Breast epithelium (tissue), 4 donors: Measurements from ENCODE around the gene HSD11B1. TPM values are rescaled to one million over a fixed set of nuclear protein-coding genes. Genes with fewer than 3 reads are reported as not detected.
A peak's percentile ranks its signal among the peaks of the same experiment; 100 is the strongest.

ENCODE experiments used
- DNase-seq, 2 donors: peaks; one replicate each; pipeline ENCODE4 v3.0.0-alpha.2; 2019; ENCODE audit warnings: low spot score in 2 of 2
- H3K27ac ChIP-seq, 2 donors: fragments of 200-600 bp; sonication (generic) in 1 of 2; one replicate each; pipeline ENCODE4 v1.5.1; 2016 to 2019; ENCODE audit warnings: mild to moderate bottlenecking in 1 of 2
- H3K27me3 ChIP-seq, 2 donors: fragments of 200-600 bp; sonication (generic) in 1 of 2; one replicate each; pipeline versions ENCODE4 v1.5.1 to v1.6.0; 2017 to 2019; ENCODE audit warnings: control low read depth in 1 of 2, mild to moderate bottlenecking in 1 of 2
- H3K36me3 ChIP-seq: fragments of 200-600 bp; one replicate; pipeline ENCODE4 v1.5.1; 2019
- H3K4me1 ChIP-seq, 2 donors: fragments of 200-600 bp; sonication (generic); one replicate each; pipeline ENCODE4 v1.5.1; 2016 to 2019; ENCODE audit warnings: control low read depth in 1 of 2
- H3K4me3 ChIP-seq, 3 donors: fragments of 200-600 bp; sonication (generic); 1 replicate in 2 of 3; 2 replicates in 1 of 3; pipeline ENCODE4 v1.5.1; 2016 to 2019; ENCODE audit warnings: mild to moderate bottlenecking in 3 of 3, moderate library complexity in 2 of 3
- H3K9me3 ChIP-seq, 2 donors: fragments of 200-600 bp; sonication (generic) in 1 of 2; one replicate each; pipeline ENCODE4 v1.5.1; 2016 to 2019; ENCODE audit warnings: control low read depth in 1 of 2
- POLR2A ChIP-seq: fragments of 450-650 bp; IDR thresholded peaks from one replicate; pipeline ENCODE4 v1.6.1; 2016; ENCODE audit warnings: antibody characterized with exemption, mild to moderate bottlenecking, moderate library complexity
- POLR2AphosphoS5 ChIP-seq, 3 donors: sonication (generic); formaldehyde crosslinking; IDR thresholded peaks; one replicate each; pipeline ENCODE4 v1.6.1; 2017; ENCODE audit warnings: antibody characterized with exemption in 3 of 3
- intact Hi-C: fragments of 100-400 bp; cut with DNase I; formaldehyde crosslinking; loops from one replicate; pipeline ENCODE4 v1.15.1; 2023; ENCODE audit warnings: low total_unique reads
- total RNA-seq, 3 donors: library from RNA; depleted of rRNA; stranded (reverse); fragments of >200 nt; gene quantifications; one replicate each; pipeline ENCODE4 v1.1.0, GENCODE V29; 2016
- TF ChIP-seq, protein P1 (sequence below), 3 donors: fragments of 450-650 bp; IDR thresholded peaks; one replicate each; pipeline ENCODE4 v1.5.1; 2016 to 2017; ENCODE audit warnings: antibody characterized with exemption in 3 of 3, mild to moderate bottlenecking in 3 of 3, moderate library complexity in 3 of 3

The HSD11B1 gene
- total RNA-seq, 3 donors from 2014 or later: 0.88 to 90.1 (median 7.5) TPM

DNA sequence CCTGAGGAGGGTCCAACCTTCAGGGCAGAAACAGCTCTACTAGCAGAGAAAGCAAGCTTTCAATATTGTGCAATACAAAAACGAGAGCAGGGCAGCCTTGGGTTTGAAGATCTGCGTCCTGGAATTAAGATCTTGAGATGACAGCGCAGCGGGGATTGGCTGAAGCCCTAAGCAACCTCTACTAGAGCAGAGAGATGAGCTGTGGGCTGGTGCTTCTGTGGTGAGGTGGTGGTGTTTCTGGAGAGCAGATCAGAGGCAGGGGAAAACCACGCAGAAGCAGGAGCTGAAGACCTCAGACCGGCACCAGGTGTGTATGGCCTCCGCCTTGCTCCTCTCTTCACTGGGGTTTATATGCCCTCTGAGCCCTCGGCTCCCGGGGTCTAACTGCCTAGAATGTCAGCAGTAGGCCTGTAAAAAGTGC is 63.7 kb downstream of the HSD11B1 start:
- peaks cover 0 to 8% of the 10 kb centered on the region in 2 donors for H3K4me1 ChIP-seq
- no peaks in the 10 kb centered on the region for H3K27me3 ChIP-seq
- peak overlapping the region in 1 of 3 donors; percentile 14 for H3K4me3 ChIP-seq
- H3K9me3 ChIP-seq: no peaks in the 10 kb centered on the region
- H3K36me3 ChIP-seq: no peaks in the 10 kb centered on the region
- DNase-seq: no peak
- TF ChIP-seq, protein P1, sequence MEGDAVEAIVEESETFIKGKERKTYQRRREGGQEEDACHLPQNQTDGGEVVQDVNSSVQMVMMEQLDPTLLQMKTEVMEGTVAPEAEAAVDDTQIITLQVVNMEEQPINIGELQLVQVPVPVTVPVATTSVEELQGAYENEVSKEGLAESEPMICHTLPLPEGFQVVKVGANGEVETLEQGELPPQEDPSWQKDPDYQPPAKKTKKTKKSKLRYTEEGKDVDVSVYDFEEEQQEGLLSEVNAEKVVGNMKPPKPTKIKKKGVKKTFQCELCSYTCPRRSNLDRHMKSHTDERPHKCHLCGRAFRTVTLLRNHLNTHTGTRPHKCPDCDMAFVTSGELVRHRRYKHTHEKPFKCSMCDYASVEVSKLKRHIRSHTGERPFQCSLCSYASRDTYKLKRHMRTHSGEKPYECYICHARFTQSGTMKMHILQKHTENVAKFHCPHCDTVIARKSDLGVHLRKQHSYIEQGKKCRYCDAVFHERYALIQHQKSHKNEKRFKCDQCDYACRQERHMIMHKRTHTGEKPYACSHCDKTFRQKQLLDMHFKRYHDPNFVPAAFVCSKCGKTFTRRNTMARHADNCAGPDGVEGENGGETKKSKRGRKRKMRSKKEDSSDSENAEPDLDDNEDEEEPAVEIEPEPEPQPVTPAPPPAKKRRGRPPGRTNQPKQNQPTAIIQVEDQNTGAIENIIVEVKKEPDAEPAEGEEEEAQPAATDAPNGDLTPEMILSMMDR (IDR thresholded peaks at IDR 0.05): no peak
- TF ChIP-seq POLR2AphosphoS5 (IDR thresholded peaks at IDR 0.05) (no peak), POLR2A (no peak)
- intact Hi-C loops: no loop called here
- H3K27ac ChIP-seq: peak overlapping the region; percentile 77 to 84

DNA sequence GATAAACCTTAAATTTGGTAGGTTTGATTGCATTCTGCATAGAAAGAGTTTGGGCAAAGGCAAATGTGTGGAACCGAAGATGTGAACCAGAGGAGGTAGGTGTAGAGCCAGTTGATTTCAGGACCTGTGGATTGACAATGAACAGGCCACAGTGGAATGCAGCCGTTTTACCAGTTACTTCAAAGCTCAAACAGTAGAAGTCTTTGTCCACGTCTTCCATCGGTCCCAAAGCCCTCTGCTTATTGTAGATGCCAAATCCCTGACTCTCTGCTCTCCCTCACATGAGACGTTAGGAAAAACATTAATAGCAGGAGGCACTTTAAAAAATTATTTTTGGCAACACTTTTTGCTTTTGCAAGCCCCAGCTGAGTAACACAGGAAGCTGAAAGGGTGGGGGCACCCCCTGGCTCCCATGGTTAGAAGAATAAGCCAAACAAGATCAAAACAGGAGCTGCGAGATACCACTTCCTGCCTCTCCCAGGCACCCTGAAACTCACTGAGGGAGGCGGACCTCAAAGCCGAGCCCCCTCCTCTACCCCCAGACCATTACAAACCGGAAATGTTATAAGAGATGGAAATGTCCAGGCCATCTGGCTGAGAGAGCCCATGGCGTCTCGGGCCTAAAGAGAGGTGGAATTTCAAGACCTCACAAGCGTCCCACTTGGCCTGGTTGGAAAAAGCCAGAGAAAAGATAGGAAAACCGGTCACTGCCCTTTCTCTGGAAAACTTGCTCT is 64.7 kb downstream of the HSD11B1 start:
- Histone ChIP-seq H3K4me1 (peaks cover 0 to 8% of the 10 kb centered on the region in 2 donors), H3K4me3 (peak overlapping the region in 2 of 3 donors; percentile 14 to 41), H3K9me3 (no peaks in the 10 kb centered on the region), H3K27me3 (no peaks in the 10 kb centered on the region), H3K36me3 (no peaks in the 10 kb centered on the region), H3K27ac (peak overlapping the region; percentile 77 to 84)
- TF ChIP-seq, protein P1 (IDR thresholded peaks at IDR 0.05): no peak
- no peak for TF ChIP-seq POLR2AphosphoS5 (IDR thresholded peaks at IDR 0.05)
- no peak for TF ChIP-seq POLR2A
- DNase-seq: peak in 1 of 2 donors; percentile 68
- intact Hi-C loops: no loop called here

DNA sequence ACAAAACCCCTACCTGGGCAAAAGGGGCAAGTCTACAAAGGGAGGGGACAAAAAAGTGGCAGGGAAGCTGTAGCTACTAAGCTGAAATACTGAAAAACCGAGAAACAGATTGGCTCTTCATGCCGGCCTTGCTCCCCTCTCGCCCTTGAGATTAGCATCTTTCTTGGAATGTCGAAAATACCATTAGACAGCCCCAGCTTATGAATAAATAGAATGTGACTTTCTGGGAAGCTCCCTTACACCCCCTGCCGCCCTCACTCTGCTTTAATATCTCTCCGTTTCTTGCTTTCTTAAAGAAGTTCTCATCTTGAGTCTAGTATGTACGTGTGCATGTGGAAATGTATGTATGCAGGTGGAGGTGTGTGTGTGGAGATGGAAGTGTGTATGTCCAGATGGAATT is 65.3 kb downstream of the HSD11B1 start:
- Histone ChIP-seq H3K4me1 (peaks cover 0 to 8% of the 10 kb centered on the region in 2 donors), H3K4me3 (peak overlapping the region in 2 of 3 donors; percentile 14 to 41), H3K27ac (peak overlapping the region; percentile 77 to 84), H3K9me3 (no peaks in the 10 kb centered on the region), H3K36me3 (no peaks in the 10 kb centered on the region), H3K27me3 (no peaks in the 10 kb centered on the region)
- intact Hi-C loops: no loop called here
- DNase-seq: no peak
- TF ChIP-seq POLR2AphosphoS5 (IDR thresholded peaks at IDR 0.05) (no peak), POLR2A (no peak)
- TF ChIP-seq, protein P1 (IDR thresholded peaks at IDR 0.05): no peak

DNA sequence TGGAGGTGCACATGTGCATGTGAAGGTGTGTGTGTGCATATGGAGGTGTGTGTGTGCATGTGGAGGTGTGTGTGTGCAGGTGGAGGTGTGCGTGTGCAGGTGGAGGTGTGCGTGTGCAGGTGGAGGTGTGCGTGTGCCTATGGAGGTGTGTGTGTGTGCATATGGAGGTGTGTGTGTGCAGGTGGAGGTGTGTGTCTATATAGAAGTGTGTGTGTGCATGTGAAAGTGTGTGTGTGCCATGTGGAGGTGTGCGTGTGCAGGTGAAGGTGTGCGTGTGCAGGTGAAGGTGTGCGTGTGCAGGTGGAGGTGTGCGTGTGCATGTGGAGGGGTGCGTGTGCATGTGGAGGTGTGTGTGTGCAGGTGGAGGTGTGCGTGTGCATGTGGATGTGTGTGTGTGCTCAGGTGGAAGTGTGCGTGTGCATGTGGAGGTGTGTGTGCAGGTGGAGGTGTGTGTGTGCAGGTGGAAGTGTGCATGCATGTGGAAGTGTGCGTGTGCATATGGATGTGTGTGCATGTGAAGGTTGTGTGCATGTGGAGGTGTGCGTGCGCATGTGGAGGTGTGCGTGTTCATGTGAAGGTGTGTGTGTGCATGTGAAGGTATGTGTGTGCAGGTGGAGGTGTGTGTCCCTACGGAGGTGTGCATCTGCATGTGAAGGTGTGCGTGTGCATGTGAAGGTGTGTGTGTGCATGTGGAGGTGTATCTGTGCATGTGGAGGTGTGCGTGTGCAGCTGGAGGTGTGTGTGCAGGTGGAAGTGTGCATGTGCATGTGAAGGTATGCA is 66.2 kb downstream of the HSD11B1 start:
- no peaks in the 10 kb centered on the region for H3K36me3 ChIP-seq
- H3K27ac ChIP-seq: no peak overlapping the region
- intact Hi-C loops: no loop called here
- peaks cover 0 to 8% of the 10 kb centered on the region in 2 donors for H3K4me1 ChIP-seq
- no peaks in the 10 kb centered on the region for H3K9me3 ChIP-seq
- TF ChIP-seq, protein P1 (IDR thresholded peaks at IDR 0.05): no peak
- no peak for TF ChIP-seq POLR2AphosphoS5 (IDR thresholded peaks at IDR 0.05)
- TF ChIP-seq POLR2A: no peak
- no peaks in the 10 kb centered on the region for H3K27me3 ChIP-seq
- H3K4me3 ChIP-seq: no peak overlapping the region
- DNase-seq: no peak

DNA sequence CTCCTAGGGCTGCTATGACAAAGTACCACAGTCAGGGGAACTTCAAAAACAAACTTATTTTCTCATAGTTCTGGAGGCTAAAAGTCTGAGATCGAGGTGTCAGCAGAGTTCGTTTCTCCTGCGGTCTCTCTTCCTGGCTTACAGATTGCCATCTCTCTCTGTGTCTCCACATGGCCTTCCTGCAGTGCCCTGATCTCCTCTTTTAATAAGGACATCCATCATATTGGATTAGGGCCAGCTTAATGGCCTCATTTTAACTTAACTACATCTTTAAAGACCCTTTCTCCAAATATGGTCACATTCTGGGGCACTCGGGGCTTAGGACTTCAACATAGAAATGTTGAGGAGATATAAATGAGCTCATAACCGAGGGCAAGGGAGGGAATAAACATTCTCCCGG is 67.5 kb downstream of the HSD11B1 start:
- Histone ChIP-seq H3K4me1 (peaks cover 0 to 8% of the 10 kb centered on the region in 2 donors), H3K4me3 (no peak overlapping the region), H3K9me3 (no peaks in the 10 kb centered on the region), H3K27me3 (no peaks in the 10 kb centered on the region), H3K27ac (no peak overlapping the region), H3K36me3 (no peaks in the 10 kb centered on the region)
- TF ChIP-seq POLR2AphosphoS5 (IDR thresholded peaks at IDR 0.05): no peak
- TF ChIP-seq, protein P1 (IDR thresholded peaks at IDR 0.05): no peak
- TF ChIP-seq POLR2A: no peak
- DNase-seq: no peak
- intact Hi-C loops: no loop called here
